NCI-H1105 (cell line): ENCODE measurements around the gene NRIP1.

Source experiments
- DNase-seq: peaks from one replicate; lab custom pipeline; 2025; lab: John Stamatoyannopoulos, UW

The NRIP1 gene

GRCh38 chr21:15064576-15065391 is at the start of gene NRIP1:
Gene NRIP1, minus strand, starts transcription at chr21:15065000. Its CDS starts 96,808 bp downstream, at chr21:14968192.
- peak; percentile 73 for DNase-seq

GRCh38 chr21:15112858-15113257 is 48.1 kb upstream of the NRIP1 start:
- no peak for DNase-seq

GRCh38 chr21:15108801-15109200 is 44.0 kb upstream of the NRIP1 start:
- no peak for DNase-seq

- no peak for DNase-seq
These were observed 39.7 kb upstream of the NRIP1 start for GRCh38 chr21:15104470-15104869.

- no peak for DNase-seq
These were observed 34.1 kb upstream of the NRIP1 start for GRCh38 chr21:15098908-15099307.

- no peak for DNase-seq
These were observed 33.4 kb upstream of the NRIP1 start for GRCh38 chr21:15098181-15098580.

GRCh38 chr21:15097580-15097979 is 32.8 kb upstream of the NRIP1 start:
- no peak for DNase-seq

GRCh38 chr21:15096146-15096545 is 31.3 kb upstream of the NRIP1 start:
- DNase-seq = no peak

- no peak for DNase-seq
These were observed 30.5 kb upstream of the NRIP1 start for GRCh38 chr21:15095326-15095725.

GRCh38 chr21:15094706-15095105 is 29.9 kb upstream of the NRIP1 start:
- no peak for DNase-seq

- no peak for DNase-seq
These were observed 28.4 kb upstream of the NRIP1 start for GRCh38 chr21:15093216-15093615.

- no peak for DNase-seq
These were observed 27.9 kb upstream of the NRIP1 start for GRCh38 chr21:15092745-15093144.

- DNase-seq = no peak
These were observed 25.6 kb upstream of the NRIP1 start for GRCh38 chr21:15090390-15090789.

- DNase-seq = no peak
These were observed 23.7 kb upstream of the NRIP1 start for GRCh38 chr21:15088488-15088887.

GRCh38 chr21:15084668-15085067 is 19.9 kb upstream of the NRIP1 start:
- peak; percentile 8 for DNase-seq

GRCh38 chr21:15080526-15080925 is 15.7 kb upstream of the NRIP1 start:
- peak; percentile 42 for DNase-seq

GRCh38 chr21:15079269-15079668 is 14.5 kb upstream of the NRIP1 start:
- no peak for DNase-seq

GRCh38 chr21:15078180-15078579 is 13.4 kb upstream of the NRIP1 start:
- no peak for DNase-seq

- DNase-seq = no peak
These were observed 12.8 kb upstream of the NRIP1 start for GRCh38 chr21:15077529-15078145.

GRCh38 chr21:15076730-15077129 is 11.9 kb upstream of the NRIP1 start:
- DNase-seq = no peak

- DNase-seq = no peak
These were observed 6.2 kb upstream of the NRIP1 start for GRCh38 chr21:15071009-15071408.

GRCh38 chr21:15066123-15066575 is 1.3 kb upstream of the NRIP1 start:
- no peak for DNase-seq

GRCh38 chr21:15065392-15066122 is 757 bp upstream of the NRIP1 start:
- DNase-seq = no peak
